IPS-NIHi7 (cell line): ENCODE measurements around the gene LTBP1.

Experiments used
- DNase-seq: peaks from one replicate; pipeline ENCODE4 v3.0.0; 2012; ENCODE audit warnings: mixed read lengths; ENCODE audit errors: extremely low spot score

Gene LTBP1

DNA sequence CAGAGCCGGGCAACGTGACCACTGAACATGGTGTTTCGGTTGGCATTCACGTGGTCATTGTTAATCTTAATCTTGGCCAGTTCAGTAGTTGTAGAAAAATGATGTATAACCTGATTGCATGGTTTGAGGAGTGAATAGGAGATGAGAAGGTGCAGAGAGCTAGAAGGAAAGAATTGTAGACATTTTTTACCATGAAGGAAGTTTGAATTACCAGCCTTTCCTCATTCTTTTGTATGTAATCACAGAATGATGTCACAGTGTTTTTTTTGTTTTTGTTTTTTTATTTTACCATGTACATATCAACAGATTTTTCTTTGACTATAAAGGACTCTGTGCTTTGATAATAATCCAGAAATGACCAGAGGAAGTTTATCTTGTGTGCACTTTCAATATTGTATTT is 126.3 kb downstream of the LTBP1 start:
- no peak for DNase-seq

GRCh38 chr2:33074197-33074596 is 127.4 kb downstream of the LTBP1 start:
- DNase-seq: no peak

DNA sequence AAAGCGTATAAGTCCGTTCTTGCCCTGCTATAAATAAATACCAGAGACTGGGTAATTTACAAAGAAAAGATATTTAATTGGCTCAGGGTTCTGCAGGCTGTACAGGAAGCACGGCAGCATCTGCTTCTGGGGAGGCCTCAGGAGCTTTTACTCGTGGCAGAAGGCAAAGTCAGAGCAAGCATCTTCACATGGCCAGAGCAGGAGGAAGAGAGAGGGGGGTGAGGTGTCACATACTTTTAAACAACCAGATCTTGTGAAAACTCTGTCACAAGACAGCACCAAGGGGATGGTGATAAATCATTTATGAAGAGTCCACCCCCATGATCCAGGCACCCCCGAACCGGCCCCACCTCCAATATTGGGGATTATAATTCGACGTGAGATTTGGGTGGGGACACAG is 130.6 kb downstream of the LTBP1 start:
- no peak for DNase-seq

DNA sequence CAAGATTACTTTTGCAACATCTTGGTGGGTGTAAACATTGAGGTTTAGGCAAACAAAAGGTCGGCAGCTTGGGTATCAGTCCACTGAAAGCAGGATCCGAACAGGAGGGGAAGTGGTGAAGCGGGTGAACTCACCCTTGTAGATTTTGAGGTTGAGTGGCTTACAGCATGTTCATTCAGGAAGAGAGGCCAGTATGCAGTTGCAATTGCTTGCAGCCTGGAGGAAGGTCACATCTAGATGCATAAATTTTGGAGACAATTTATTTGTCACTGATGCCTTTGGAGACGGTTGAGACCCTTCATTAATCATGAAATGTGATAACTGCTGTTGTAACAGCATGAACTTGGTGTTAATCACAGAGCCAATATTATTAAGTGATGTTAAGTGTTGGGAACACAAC is 131.1 kb downstream of the LTBP1 start:
- DNase-seq: no peak

- no peak for DNase-seq
Observed at GRCh38 chr2:33081691-33082090, 134.9 kb downstream of the LTBP1 start.

DNA sequence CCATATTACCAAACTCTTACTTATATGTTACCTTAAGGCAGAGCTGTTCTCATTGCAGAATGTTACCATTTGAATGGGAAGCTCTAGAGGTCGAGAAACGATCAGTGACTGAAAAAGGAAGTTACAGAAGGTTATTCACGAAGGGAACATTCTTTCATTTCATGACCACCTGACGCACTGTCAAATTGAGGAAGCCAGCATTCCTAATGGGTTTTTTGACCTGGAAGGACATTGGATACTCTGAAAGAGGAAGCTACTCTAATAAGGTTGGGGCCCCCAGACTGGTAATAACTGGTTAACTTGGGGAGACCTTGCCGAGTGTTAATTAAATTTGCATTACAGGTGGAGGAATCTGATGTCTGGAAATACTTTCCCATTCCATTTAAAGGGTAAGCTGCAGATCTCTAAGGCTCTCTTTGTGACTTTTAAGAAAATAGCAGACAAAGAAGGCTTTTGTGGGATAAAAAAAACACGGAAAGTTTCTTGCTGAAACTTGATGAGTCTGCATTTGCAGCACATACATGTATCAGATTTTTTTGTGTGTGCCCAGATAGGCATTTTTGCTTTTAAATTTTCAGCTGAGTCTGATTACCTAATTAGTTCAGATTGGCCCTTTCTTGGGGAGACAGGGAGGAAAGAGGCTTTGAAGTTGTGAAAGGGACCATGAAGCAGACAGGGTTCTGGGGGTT is 137.1 kb downstream of the LTBP1 start:
- DNase-seq: no peak

DNA sequence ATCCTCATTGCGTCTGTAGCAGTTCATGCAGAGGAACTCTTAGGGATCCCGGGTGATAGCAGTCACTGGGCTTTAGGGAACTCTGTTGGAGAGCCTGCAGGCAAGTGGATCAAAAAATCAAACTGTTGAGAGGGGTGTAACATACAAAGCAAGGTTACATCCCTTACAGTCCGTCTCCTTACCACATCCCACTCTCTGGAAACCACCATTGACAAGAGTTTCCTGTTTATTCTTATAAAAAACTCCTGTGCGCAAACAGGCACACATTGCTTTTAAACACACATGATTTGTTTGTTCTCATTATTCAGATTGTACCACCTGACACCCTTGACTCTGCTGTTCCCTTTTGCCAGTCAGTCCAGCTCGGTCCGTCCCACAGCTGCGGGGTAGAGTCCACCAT is 137.7 kb downstream of the LTBP1 start:
- no peak for DNase-seq

- no peak for DNase-seq
Observed at GRCh38 chr2:33085646-33086045, 138.9 kb downstream of the LTBP1 start.

DNA sequence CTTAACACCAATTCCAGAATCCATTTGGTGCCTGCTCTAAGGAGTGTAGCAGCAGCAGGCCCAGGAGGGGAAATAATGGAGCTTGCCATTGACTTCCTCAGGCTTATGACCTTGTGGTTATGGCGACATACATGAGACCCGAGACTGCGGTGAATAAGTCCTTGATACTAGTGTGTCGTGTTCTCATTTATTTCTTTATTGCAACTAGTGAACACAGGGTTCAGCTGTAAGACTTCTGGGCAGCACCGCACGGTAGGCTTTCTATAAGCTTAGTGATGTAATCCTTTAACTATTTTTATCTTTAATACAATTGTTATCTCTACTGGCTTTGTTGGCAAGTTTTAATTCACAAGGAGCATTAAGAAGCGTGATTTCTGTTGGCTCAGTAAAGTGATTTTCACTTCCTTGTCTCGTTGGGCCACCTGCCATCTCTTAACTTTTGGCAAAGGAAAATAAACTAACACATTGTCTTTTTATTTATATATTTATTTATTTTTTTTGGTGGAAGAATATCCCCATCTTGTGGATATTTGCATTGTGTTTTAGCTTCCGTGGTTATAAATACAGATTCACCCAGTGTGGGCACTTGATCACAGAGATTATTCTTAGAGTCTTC is 139.8 kb downstream of the LTBP1 start:
- DNase-seq: no peak

- DNase-seq: no peak
Observed at GRCh38 chr2:33090553-33091134, 143.9 kb downstream of the LTBP1 start.

DNA sequence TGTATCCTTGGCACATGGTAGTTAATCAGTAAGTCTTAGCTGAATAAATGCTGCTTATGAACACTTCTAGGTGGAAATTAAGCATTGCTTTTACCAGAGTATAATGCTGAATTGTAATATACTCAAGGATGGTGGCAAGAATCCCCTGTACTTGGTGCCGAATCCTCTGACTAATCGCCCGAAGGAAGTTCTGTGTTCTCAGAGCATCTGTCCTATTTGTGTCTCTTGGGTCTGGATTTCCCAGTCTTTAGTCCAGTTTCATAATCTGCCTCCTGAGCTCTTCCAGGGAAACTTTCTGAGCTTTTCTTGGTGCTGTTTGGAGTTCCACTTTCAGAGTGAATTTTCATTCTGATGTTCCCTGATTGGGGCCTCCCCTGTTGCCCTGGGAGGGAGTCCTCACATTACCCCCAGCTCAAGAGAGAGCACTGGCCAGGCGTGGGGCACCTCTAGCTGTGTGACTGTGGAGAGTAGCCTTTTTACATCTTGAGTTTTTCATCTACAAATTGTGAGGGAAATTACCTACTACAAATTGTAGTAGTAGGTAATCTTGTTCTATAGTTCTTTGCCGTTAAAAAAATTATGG is 144.9 kb downstream of the LTBP1 start:
- DNase-seq: no peak

DNA sequence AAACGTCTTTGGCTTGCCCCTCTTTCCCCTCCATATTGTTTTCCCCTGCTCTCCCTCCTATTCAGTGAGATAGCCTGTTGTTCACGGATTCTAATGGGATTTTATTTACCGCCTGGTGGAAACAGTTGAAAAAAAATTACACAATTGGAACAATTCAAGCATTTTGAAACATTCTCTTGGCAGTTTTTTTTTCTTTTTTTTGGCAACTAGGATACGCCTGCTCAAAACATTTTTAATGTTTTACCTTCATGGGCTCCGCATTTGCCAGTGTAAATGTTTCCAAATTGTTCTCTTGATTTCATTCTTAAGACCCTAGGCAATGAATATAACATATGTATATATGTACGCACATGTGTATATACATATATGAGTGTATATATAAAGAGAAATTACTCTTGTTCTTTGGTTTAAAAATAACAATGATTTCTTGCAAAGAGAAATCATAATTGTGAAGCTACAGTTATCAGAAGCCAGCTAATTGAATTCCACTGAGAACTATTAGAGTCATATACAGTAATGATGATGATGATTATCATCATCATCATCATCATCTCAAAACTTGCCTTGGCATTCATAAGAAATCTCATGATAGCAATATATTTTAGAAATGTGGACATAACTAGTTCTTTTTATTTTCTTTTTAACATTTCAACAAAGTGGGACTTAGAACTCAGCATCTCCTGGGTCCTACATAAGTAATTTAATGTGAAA is 146.7 kb downstream of the LTBP1 start:
- DNase-seq: no peak

DNA sequence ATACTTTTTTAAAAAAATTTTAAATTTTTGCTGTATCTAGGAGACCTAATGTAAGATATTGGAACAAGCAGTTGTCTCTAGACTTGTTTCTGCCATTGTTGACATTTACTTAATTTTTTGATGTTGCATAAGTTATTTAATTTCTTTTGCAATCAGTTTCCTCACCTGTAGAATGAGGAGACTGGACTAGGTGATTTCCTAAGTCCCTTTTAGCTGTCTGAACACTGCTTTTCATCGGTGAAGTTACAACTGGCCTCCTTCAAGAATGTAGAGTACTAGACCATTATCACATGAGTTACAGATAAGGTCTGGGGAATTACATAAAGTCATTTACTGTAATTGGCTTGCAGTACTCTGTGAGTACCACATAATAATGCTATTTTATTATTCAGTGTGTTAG is 147.6 kb downstream of the LTBP1 start:
- no peak for DNase-seq

GRCh38 chr2:33099989-33100388 is 153.2 kb downstream of the LTBP1 start:
- DNase-seq: no peak

- DNase-seq: no peak
Observed at GRCh38 chr2:33100921-33101320, 154.2 kb downstream of the LTBP1 start.

GRCh38 chr2:33104052-33104623 is 157.4 kb downstream of the LTBP1 start:
- DNase-seq: no peak

GRCh38 chr2:33104726-33105125 is 158.0 kb downstream of the LTBP1 start:
- no peak for DNase-seq

GRCh38 chr2:33106115-33106514 is 159.4 kb downstream of the LTBP1 start:
- DNase-seq: no peak

- DNase-seq: no peak
Observed at GRCh38 chr2:33107690-33108482, 161.1 kb downstream of the LTBP1 start.

DNA sequence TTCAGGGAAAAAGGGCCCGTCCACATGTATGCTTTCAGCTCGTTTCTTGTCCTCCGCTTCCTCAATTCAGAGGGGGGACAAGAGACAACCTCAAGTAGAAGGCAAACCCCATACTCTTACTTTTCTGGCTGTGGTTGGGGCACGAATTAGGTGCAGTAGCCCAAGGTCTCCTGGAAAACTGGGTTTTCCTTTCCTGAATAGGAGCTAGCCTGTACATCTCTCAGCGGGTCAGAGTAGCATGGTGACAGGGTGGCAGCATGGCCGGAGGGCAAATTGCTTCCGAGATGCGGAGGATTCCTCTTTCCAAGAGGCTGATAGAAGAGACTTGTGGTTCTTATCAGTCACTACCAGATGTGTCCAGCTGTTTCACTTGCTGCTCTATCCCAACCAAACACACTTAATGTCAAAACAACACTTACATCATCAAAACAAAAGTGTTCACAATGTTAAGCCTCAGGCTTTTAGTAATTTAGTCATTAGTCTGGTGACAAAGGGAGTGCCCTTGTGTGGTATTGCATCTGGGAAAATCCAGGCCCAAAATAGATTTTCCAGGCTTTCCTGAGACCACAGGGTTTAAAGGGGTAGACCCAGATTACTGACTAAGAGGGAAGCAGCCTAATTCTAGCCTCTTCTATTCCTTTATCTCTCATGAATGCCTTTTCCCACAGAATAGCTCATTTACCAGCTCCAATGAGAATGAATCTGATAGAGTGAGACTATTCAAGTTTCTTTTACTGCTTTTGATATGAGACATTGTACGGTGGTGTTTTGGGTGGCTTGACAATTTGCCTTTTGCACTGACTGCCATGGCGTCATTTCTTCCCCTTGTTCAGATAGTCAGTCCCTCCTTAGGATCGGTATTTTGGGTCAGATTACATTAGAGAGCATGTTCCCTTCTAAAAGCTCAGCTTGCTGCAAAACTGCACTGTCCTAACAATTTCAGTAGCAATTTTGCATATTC is 162.0 kb downstream of the LTBP1 start:
- DNase-seq: no peak
